ENCODE results near the gene FMNL1. TPM values are rescaled to one million over a fixed set of nuclear protein-coding genes. Genes with fewer than 3 reads are reported as not detected.

Gene FMNL1
- total and polyA plus RNA-seq, 12 donors = 5.3 to 28.7 (median 9.8) TPM

DNA sequence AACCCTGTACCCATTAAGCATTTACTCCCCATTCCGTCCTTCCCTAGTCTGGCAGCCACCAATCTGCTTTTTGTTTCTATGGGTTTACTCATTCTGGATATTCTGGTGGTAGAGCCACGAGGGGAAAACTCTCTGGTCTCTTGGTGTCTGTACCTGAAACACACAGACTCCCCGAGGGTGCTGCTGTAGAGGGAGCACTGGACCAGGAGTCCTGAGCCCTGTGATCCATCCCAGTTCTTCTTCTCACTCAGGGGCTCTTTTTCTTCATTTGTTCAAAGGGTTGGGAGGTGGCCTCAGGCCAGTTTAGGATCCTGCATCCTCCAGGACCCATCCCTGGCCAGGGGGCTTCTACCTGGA is 45.9 kb upstream of the FMNL1 start:
- Histone ChIP-seq H3K27me3 (no peaks in the 10 kb centered on the region), H3K9me3 (no peaks in the 10 kb centered on the region), H3K36me3 (no peaks in the 10 kb centered on the region), H3K4me3 (no peak overlapping the region), H3K27ac (no peak overlapping the region), H3K4me1 (peaks cover 15 to 36% (median 22%) of the 10 kb centered on the region in 9 donors)
- DNase-seq (no peak), ATAC-seq (no peak)
- intact Hi-C loops (cut with DNase I) = no loop called here
- WGBS, 2 donors = 85 to 87% methylated on average over 3 of the region's 3 CpGs
- TF ChIP-seq, protein P1, sequence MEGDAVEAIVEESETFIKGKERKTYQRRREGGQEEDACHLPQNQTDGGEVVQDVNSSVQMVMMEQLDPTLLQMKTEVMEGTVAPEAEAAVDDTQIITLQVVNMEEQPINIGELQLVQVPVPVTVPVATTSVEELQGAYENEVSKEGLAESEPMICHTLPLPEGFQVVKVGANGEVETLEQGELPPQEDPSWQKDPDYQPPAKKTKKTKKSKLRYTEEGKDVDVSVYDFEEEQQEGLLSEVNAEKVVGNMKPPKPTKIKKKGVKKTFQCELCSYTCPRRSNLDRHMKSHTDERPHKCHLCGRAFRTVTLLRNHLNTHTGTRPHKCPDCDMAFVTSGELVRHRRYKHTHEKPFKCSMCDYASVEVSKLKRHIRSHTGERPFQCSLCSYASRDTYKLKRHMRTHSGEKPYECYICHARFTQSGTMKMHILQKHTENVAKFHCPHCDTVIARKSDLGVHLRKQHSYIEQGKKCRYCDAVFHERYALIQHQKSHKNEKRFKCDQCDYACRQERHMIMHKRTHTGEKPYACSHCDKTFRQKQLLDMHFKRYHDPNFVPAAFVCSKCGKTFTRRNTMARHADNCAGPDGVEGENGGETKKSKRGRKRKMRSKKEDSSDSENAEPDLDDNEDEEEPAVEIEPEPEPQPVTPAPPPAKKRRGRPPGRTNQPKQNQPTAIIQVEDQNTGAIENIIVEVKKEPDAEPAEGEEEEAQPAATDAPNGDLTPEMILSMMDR (IDR thresholded peaks at IDR 0.05) = no peak

DNA sequence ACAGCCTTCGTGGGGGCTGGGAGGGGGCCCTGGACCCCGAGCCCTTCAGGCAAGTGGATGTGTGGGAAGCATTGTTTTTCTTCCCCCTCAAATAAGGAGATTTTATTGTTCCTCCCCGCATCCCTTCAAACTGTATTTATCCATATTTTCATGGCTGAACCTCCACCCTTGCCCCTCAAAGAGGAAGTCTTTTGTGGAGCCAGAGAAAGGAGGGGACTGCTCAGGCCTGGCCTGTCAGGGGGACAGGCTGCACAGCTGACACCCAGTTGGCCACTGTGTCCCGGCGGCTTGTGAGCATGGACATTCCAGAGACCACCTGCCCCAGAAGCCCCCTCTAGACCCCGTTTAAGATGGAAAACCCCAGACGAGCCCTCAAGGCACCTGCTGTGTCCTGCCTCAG is 44.1 kb upstream of the FMNL1 start:
- peaks cover 0 to 17% (median 6%) of the 10 kb centered on the region in 9 donors for H3K4me1 ChIP-seq
- H3K27me3 ChIP-seq = no peaks in the 10 kb centered on the region
- intact Hi-C loops (cut with DNase I) = no loop called here
- H3K9me3 ChIP-seq = no peaks in the 10 kb centered on the region
- 78 to 82% methylated on average over 7 of the region's 7 CpGs for WGBS, 2 donors
- H3K27ac ChIP-seq = no peak overlapping the region
- DNase-seq = no peak
- no peaks in the 10 kb centered on the region for H3K36me3 ChIP-seq
- no peak for ATAC-seq
- no peak overlapping the region for H3K4me3 ChIP-seq
- TF ChIP-seq, protein P1 (IDR thresholded peaks at IDR 0.05) = no peak

DNA sequence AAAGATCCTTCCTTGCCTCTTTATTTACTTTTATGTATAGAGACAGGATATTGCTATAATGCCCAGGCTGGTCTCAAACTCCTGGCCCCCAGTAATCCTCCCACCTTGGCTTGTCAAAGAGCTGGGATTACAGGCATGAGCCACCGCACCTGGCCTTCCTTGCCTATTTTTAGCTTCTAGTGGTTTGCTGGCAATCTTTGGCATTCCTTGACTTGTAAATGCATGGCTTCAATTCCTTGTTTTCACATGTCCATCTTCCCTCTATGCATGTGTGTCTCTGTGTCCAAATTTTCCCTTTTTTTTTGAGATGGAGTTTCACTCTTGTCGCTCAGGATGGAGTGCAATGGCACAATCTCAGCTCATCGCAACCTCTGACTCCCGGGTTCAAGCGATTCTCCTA is 37.5 kb upstream of the FMNL1 start:
- Histone ChIP-seq H3K4me1 (no peaks in the 10 kb centered on the region), H3K36me3 (no peaks in the 10 kb centered on the region), H3K27me3 (no peaks in the 10 kb centered on the region), H3K9me3 (no peaks in the 10 kb centered on the region), H3K4me3 (no peak overlapping the region), H3K27ac (no peak overlapping the region)
- ATAC-seq = no peak
- intact Hi-C loops (cut with DNase I) = loop anchor here in 1 of 10 donors (10.0 kb wide), 1 partner anchor 419 kb away; no protein-coding TSS in a partner anchor
- TF ChIP-seq, protein P1 (IDR thresholded peaks at IDR 0.05) = no peak
- 92 to 93% methylated on average over 5 of the region's 5 CpGs for WGBS, 2 donors
- DNase-seq = no peak

DNA sequence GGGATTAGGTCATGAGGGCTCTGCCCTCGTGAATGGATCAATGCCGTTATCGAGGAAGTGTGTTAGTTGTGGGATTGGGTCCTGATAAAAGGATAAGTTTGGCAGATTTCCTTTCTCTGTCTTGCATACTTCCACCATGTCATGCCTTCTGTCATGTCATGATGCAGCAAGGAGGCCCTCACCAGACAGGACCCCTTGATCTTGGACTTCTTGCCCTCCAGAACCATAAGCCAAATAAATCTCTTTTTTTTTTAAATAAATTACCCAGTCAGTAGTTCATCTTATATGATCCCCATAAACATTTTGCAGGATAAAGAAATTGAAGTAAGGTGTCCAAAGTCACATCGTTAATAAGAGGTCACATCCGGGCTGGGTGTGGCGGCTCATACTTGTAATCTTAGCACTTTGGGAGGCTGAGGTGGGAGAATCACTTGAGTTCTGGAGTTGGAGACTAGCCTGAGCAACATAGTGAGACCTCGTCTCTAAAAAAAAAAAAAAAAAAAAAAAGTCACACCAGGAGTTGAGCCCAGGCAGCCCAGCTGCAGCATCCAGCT is 34.8 kb upstream of the FMNL1 start:
- TF ChIP-seq, protein P1 (IDR thresholded peaks at IDR 0.05) = no peak
- 63 to 73% methylated on average over 7 of the region's 7 CpGs for WGBS, 2 donors
- ATAC-seq = no peak

More for the DNA sequence above, 34.8 kb upstream of the FMNL1 start:
- H3K27ac ChIP-seq = no peak overlapping the region
- DNase-seq = no peak
- no peaks in the 10 kb centered on the region for H3K4me1 ChIP-seq
- intact Hi-C loops (cut with DNase I) = loop anchor here in 1 of 10 donors (10.0 kb wide), 1 partner anchor 422 kb away; no protein-coding TSS in a partner anchor
- H3K36me3 ChIP-seq = no peaks in the 10 kb centered on the region
- no peaks in the 10 kb centered on the region for H3K9me3 ChIP-seq
- H3K4me3 ChIP-seq = no peak overlapping the region
- H3K27me3 ChIP-seq = no peaks in the 10 kb centered on the region
